Psoas muscle (tissue), 8 donors: Measurements from ENCODE around the gene RPS6KA2. TPM values are rescaled to one million over a fixed set of nuclear protein-coding genes. Genes with fewer than 3 reads are reported as not detected.

Source experiments
- ATAC-seq, 4 donors: fragments of 200-7000 bp; cut with Tn5 transposase; one replicate each; pipeline ENCODE4 v1.9.1; 2020; ENCODE audit warnings: moderate library complexity in 3 of 4, mild to moderate bottlenecking in 2 of 4
- DNase-seq, 2 donors: peaks; one replicate each; pipeline ENCODE4 v3.0.0-alpha.2; 2020
- H3K27ac ChIP-seq: fragments of 200-600 bp; one replicate; pipeline ENCODE4 v1.8.0; 2022
- H3K27me3 ChIP-seq, 3 donors: fragments of 200-600 bp in 1 of 3; one replicate each; pipeline versions ENCODE4 v1.6.1 to v1.8.0; 2013 to 2022; ENCODE audit warnings: low read length in 2 of 3, mild to moderate bottlenecking in 2 of 3, moderate library complexity in 1 of 3; ENCODE audit not compliant: insufficient read depth in 3 of 3
- H3K36me3 ChIP-seq, 2 donors: fragments of 200-600 bp in 1 of 2; one replicate each; pipeline versions ENCODE4 v1.6.1 to v1.8.0; 2013 to 2022; ENCODE audit warnings: low read depth in 1 of 2, mild to moderate bottlenecking in 1 of 2, moderate library complexity in 1 of 2; ENCODE audit not compliant: insufficient read depth in 1 of 2
- H3K4me1 ChIP-seq: fragments of 200-600 bp; one replicate; pipeline ENCODE4 v1.8.0; 2022
- H3K4me3 ChIP-seq: fragments of 200-600 bp; one replicate; pipeline ENCODE4 v1.8.0; 2022; ENCODE audit warnings: mild to moderate bottlenecking
- H3K9me3 ChIP-seq: fragments of 200-600 bp; one replicate; pipeline ENCODE4 v1.8.0; 2022
- CTCF ChIP-seq: fragments of 200-600 bp; IDR thresholded peaks from one replicate; pipeline ENCODE4 v1.8.0; 2022; ENCODE audit warnings: antibody characterized with exemption
- WGBS, 3 donors: extraction: QIAGEN DNeasy Blood & Tissue Kit; methylation state at CpG; one replicate each; pipeline versions ENCODE4 v1.1.6 to v1.1.7; 2013; 5-methylcytosine and 5-hydroxymethylcytosine counted together
- intact Hi-C, 2 donors: fragments of 100-400 bp; cut with DNase I; formaldehyde crosslinking; loops; one replicate each; pipeline versions ENCODE4 v1.11.0 to v1.14.2; 2022
- polyA plus RNA-seq, 3 donors: library from polyadenylated mRNA; stranded (reverse); fragments of 200-250 nt; gene quantifications; one replicate each; pipeline ENCODE4 v1.2.3, GENCODE V29; 2013
- total RNA-seq, 4 donors: library from RNA; stranded (reverse); fragmentation: NEBNext Ultra II Directional in 2 of 4; extraction: Animal tissue kit (Norgen Biotek cat#: 25700) in 2 of 4; gene quantifications; one replicate each; pipeline versions ENCODE4 v1.2.1 to v1.2.4, GENCODE V29; 2021 to 2023
- donor health status: healthy with polysubstance abuse.
- donor health status: DM: no; HTN: no; CAD: no; lungs with moderate emphysema.
- donor health status: Bipolar disorder and iron deficiency.
- donor health status: healthy.
- donor health status: DM: yes; HTN: yes; CAD: no.
- donor health status: DM: no; HTN: no; CAD: no.
- donor health status: DM: no; HTN: no; CAD: no.
- donor health status: DM: yes; HTN: yes; CAD: no.

Gene RPS6KA2
- total and polyA plus RNA-seq, 7 donors: 7.8 to 40.4 (median 20.0) TPM

- H3K27me3 ChIP-seq: no peaks in the 10 kb centered on the region
- no peaks in the 10 kb centered on the region for H3K36me3 ChIP-seq
- 0 to 1% (median 1%) methylated on average over 23 to 46 of the region's 46 CpGs for WGBS, 3 donors
- intact Hi-C loops: loop anchor here (5.0 kb wide), 1 partner anchor 40 kb away; the partner anchor contains the start of gene SFT2D1 (in 2 of the 2)
- no peaks in the 10 kb centered on the region for H3K9me3 ChIP-seq
- DNase-seq (no peak), ATAC-seq (peak; percentile 20 to 54 (median 27))
- H3K4me3 ChIP-seq: peak overlapping the region; percentile 92
- H3K4me1 ChIP-seq: peaks cover 29% of the 10 kb centered on the region
- peak overlapping the region; percentile 94 for H3K27ac ChIP-seq
- no peak for TF ChIP-seq CTCF
Observed at GRCh38 chr6:166382500-166382932, 244.5 kb downstream of the RPS6KA2 start.

DNA sequence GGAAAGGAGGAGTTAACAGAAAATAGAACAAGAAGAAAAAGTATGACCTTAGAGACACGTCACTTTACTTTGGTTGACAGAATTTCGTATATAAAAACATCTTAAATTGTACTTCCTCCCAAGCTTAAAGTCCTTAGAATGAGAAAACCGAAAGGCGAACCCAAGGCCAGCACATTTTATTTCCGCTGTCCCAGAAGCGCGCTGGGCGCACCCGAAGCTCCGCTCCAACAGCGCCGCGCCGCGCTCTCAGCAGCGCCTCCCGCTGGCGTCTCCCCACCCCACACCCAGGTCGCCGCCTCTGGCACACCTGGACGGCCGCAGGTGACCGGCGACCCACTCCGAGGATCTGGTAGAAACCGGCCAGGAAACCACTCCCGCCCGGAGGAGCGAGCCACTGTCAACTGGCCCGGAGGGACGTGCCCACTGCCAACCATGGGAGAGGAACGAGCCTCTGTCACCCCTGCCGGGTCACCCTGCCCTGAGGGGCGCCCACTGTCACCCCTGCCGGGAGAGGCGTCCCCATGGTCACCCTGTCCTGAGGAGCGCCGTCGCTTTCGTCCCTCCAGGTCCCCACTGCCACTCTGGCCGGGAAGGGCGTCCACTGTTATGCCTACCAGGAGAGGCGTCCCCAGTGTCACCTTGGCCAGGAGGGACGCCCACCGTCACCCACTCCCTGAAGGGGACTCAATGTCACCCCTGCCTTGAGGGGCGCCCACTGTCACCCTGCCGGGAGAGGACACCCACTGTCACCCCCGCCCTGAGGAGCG, 245.1 kb downstream of the RPS6KA2 start:
- intact Hi-C loops: loop anchor here (5.0 kb wide), 1 partner anchor 40 kb away; the partner anchor contains the start of gene SFT2D1 (in 2 of the 2)
- TF ChIP-seq CTCF: peak; percentile 84
- Histone ChIP-seq H3K27me3 (no peaks in the 10 kb centered on the region), H3K27ac (peak overlapping the region; percentile 94), H3K36me3 (no peaks in the 10 kb centered on the region), H3K4me1 (peaks cover 29% of the 10 kb centered on the region), H3K9me3 (no peaks in the 10 kb centered on the region), H3K4me3 (peak overlapping the region; percentile 92)
- 0 to 1% (median 0%) methylated on average over 44 to 49 of the region's 49 CpGs for WGBS, 3 donors
- DNase-seq: peak; percentile 68 to 82
- peak; percentile 48 to 78 (median 70) for ATAC-seq

GRCh38 chr6:166381381-166381732, 245.7 kb downstream of the RPS6KA2 start:
- ATAC-seq: no peak

DNA sequence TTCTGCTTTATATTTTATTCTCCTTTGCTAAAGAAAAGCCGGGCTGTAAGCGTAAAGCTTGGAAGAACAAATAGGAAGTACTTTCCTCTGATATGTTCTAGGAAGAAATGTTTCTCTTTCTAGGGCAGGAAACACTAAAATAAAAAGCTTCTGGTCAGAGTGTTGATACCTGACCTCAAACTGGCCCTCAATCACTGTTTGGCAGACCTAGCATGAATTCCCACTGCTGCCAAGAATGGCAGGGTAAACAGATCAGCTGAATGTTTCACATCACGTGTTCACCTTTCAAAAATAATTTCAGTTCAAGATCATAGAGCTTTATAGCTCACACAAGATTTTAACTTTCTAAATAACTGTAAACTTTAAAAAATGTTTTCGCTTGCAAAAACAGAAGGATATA, 247.3 kb downstream of the RPS6KA2 start:
- Histone ChIP-seq H3K9me3 (no peaks in the 10 kb centered on the region), H3K27me3 (no peaks in the 10 kb centered on the region), H3K36me3 (no peaks in the 10 kb centered on the region), H3K4me1 (peaks cover 29% of the 10 kb centered on the region), H3K4me3 (no peak overlapping the region), H3K27ac (peak overlapping the region; percentile 94)
- DNase-seq (no peak), ATAC-seq (no peak)
- no peak for TF ChIP-seq CTCF
- intact Hi-C loops: loop anchor here (5.0 kb wide), 1 partner anchor 37 kb away; the partner anchor contains the start of gene SFT2D1 (in 2 of the 2)
- 33 to 43% (median 39%) methylated on average over 4 of the region's 4 CpGs for WGBS, 3 donors

More at GRCh38 chr6:166381381-166381732, 245.7 kb downstream of the RPS6KA2 start:
- DNase-seq: no peak
- Histone ChIP-seq H3K27me3 (no peaks in the 10 kb centered on the region), H3K36me3 (no peaks in the 10 kb centered on the region), H3K4me1 (peaks cover 29% of the 10 kb centered on the region), H3K4me3 (peak overlapping the region; percentile 92), H3K9me3 (no peaks in the 10 kb centered on the region), H3K27ac (peak overlapping the region; percentile 94)
- intact Hi-C loops: loop anchor here (5.0 kb wide), 1 partner anchor 39 kb away; the partner anchor contains the start of gene SFT2D1 (in 2 of the 2)
- TF ChIP-seq CTCF: no peak
- 25 to 31% (median 28%) methylated on average over 6 of the region's 6 CpGs for WGBS, 3 donors
